ENCODE results near the gene PTPN4. TPM values are rescaled to one million over a fixed set of nuclear protein-coding genes. Genes with fewer than 3 reads are reported as not detected.

The PTPN4 gene
- total RNA-seq, 1 donor from 2014 or later, result 37.4 TPM

GRCh38 chr2:119755906-119756305 lies 3.8 kb upstream of the PTPN4 start:
- TF ChIP-seq CTCF (conservative IDR thresholded peaks at IDR 0.05), result no peak
- Mint-ChIP-seq H3K4me1 (ENCODE audit: unreplicated experiment) (peaks cover 2% of the 10 kb centered on the region), H3K27me3 (peaks cover 4% of the 10 kb centered on the region), H3K4me3 (no peak overlapping the region), H3K27ac (no peak overlapping the region), H3K36me3 (no peaks in the 10 kb centered on the region), H3K9me3 (no peaks in the 10 kb centered on the region)
- DNase-seq (ENCODE audit: extremely low spot score, unreplicated experiment), result no peak

DNA sequence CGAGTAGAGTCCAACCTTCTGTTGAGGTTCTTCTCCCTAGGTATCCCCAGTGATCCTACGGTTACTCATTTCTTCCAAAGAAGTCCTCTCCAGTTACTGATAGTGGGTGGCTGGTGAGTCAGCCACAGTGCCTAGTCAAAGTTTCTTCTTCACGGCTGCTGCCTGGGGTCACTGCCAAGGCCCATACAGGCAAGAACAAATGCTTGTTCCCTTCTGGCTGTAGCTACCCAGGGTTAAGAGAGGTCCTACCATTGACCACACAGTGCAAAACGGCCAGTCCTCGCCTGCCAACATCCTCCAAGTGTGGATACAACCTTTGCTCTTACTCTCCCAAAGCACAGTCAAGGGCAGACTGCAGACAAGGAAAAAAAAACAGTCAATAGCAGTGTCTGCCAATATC lies 2.9 kb upstream of the PTPN4 start:
- H3K27ac Mint-ChIP-seq, result no peak overlapping the region
- no peak for TF ChIP-seq CTCF (conservative IDR thresholded peaks at IDR 0.05)
- no peaks in the 10 kb centered on the region for H3K9me3 Mint-ChIP-seq
- H3K4me1 Mint-ChIP-seq (ENCODE audit: unreplicated experiment), result peaks cover 5% of the 10 kb centered on the region
- no peaks in the 10 kb centered on the region for H3K36me3 Mint-ChIP-seq
- DNase-seq (ENCODE audit: extremely low spot score, unreplicated experiment), result no peak
- H3K4me3 Mint-ChIP-seq, result no peak overlapping the region
- H3K27me3 Mint-ChIP-seq, result no peaks in the 10 kb centered on the region

DNA sequence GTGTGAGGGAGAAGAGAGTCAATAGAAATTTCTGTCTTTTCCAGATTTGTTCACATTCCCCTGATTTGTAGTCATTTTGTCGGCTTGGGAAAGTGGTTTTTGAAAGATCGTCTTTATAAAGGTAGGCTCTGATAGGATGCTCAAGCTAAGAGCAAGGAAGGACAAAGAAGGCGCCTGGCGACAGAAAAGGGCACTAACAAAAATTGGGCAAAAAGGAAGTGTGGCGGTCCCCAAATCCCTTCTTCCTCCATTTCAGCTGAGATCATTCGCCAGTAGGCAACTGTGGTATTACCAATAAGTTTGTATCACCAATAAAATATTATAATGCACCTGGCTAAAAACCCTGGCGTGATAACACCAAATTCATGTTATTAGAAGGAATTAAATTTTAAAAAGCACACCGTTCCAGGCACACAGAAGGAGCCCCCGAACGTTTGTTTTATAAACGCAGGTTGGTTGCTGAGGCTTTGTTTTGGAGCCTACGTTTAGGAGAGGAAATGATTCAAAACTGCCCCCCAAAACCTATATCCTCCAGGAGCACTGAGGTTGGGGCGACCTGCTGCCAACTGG lies 756 bp upstream of the PTPN4 start:
- Mint-ChIP-seq H3K9me3 (no peaks in the 10 kb centered on the region), H3K36me3 (no peaks in the 10 kb centered on the region), H3K4me3 (peak overlapping the region; percentile 77), H3K4me1 (ENCODE audit: unreplicated experiment) (peaks cover 16% of the 10 kb centered on the region), H3K27me3 (no peaks in the 10 kb centered on the region), H3K27ac (peak overlapping the region; percentile 91)
- TF ChIP-seq CTCF (conservative IDR thresholded peaks at IDR 0.05), result peak; percentile 23
- DNase-seq (ENCODE audit: extremely low spot score, unreplicated experiment), result no peak

DNA sequence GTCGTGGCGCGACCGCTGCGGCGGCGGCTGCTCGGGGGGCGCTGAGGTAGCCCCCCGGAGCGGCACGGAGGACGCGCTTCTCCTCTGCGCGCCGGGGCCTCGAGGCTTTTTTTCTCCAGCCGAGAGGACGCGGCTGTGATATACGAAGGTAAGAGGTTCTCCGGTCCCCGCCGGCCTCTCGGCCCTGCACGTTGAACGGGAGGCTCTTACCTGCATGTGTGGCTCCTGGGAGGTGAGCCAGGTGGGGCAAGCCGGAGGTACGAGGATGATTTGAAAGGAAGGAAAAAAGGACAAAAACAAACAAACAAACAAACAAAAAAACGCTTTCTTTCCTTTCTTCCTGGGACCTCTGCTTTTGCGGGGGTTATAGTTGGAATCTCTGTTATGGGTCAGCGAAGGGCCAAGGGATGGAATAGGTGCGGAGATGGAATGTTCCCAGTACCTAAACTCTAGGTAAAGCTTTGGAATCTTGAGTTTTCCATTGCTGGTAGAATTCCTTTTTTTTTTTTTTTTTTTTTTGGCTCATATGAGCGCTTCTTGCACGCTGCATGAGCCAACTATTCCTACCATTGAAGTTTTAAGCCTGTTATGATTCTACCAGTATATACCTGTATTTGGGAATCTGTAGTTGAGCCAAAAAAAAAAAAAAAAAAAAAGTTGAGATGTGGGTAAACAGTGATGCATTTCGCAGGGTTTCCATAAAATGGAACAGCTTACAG lies 674 bp downstream of the PTPN4 start:
- Mint-ChIP-seq H3K9me3 (no peaks in the 10 kb centered on the region), H3K4me3 (peak overlapping the region; percentile 86)
- no peak for TF ChIP-seq CTCF (conservative IDR thresholded peaks at IDR 0.05)

DNA sequence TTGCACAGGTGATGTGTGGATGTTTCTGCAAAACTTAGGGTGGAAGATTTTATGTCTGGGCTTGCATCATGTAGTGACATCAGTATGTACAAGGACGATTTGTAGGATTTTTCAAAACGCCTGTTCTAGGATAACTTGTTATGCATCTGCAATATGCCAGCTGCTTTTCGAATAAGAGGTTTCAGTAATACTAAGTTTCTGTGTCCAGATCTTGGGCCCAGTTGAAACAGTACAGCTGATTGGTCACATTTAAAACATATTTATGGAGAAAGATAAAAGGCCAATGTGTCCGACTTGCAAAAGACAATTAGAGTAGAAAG lies 1.2 kb downstream of the PTPN4 start:
- Mint-ChIP-seq H3K9me3 (no peaks in the 10 kb centered on the region), H3K36me3 (peaks cover 4% of the 10 kb centered on the region), H3K4me3 (peak overlapping the region; percentile 86), H3K4me1 (ENCODE audit: unreplicated experiment) (peaks cover 24% of the 10 kb centered on the region), H3K27me3 (no peaks in the 10 kb centered on the region), H3K27ac (peak overlapping the region; percentile 69)
- DNase-seq (ENCODE audit: extremely low spot score, unreplicated experiment), result no peak
- TF ChIP-seq CTCF (conservative IDR thresholded peaks at IDR 0.05), result no peak

More for the DNA sequence above, 674 bp downstream of the PTPN4 start:
- H3K27me3 Mint-ChIP-seq, result no peaks in the 10 kb centered on the region
- H3K36me3 Mint-ChIP-seq, result peaks cover under 1% of the 10 kb centered on the region
- no peak for DNase-seq (ENCODE audit: extremely low spot score, unreplicated experiment)
- H3K27ac Mint-ChIP-seq, result peak overlapping the region; percentile 69
- peaks cover 20% of the 10 kb centered on the region for H3K4me1 Mint-ChIP-seq (ENCODE audit: unreplicated experiment)
